ENCODE measurements around the gene STARD7.
A peak's percentile ranks its signal among the peaks of the same experiment; 100 is the strongest.

STARD7 gene

GRCh38 chr2:96148410-96149217 lies 60.0 kb downstream of the STARD7 start (continued):
- no peak for TF ChIP-seq PRDM2 (tag by site-specific recombination; IDR thresholded peaks at IDR 0.05; ENCODE audit: borderline replicate concordance)
- peak; percentile 47 for TF ChIP-seq PATZ1 (tag by site-specific recombination; IDR thresholded peaks at IDR 0.05)
- TF ChIP-seq ZNF645 (tag by site-specific recombination; IDR thresholded peaks at IDR 0.05), result no peak
- peak; percentile 11; the same call in 1 of the 2 replicates for TF ChIP-seq ZNF843 (tag by site-specific recombination; IDR thresholded peaks at IDR 0.05)
- TF ChIP-seq KLF17 (tag by site-specific recombination; IDR thresholded peaks at IDR 0.05), result peak; percentile 72
- no peak for TF ChIP-seq HOXA7 (CRISPR knock-in tag; IDR thresholded peaks at IDR 0.05; ENCODE audit: borderline replicate concordance)
- TF ChIP-seq ZNF350 (tag by site-specific recombination; IDR thresholded peaks at IDR 0.05), result no peak
- no peak for TF ChIP-seq ZNF549 (tag by site-specific recombination; IDR thresholded peaks at IDR 0.05)
- TF ChIP-seq ZFP3 (tag by site-specific recombination; IDR thresholded peaks at IDR 0.05; ENCODE audit: low read depth), result no peak
- TF ChIP-seq ZNF629 (tag by site-specific recombination; IDR thresholded peaks at IDR 0.05), result peak; percentile 98
- TF ChIP-seq GLI2 (tag by site-specific recombination; IDR thresholded peaks at IDR 0.05; ENCODE audit: borderline replicate concordance, low read depth), result no peak
- TF ChIP-seq ZBTB21 (tag by site-specific recombination; IDR thresholded peaks at IDR 0.05), result peak; percentile 96
- 0 out of 2 replicates have a peak, but pooled peaks have one; percentile 34 for TF ChIP-seq ZEB2 (tag by site-specific recombination; IDR thresholded peaks at IDR 0.05)
- TF ChIP-seq ZNF692 (tag by site-specific recombination; IDR thresholded peaks at IDR 0.05), result no peak
- no peak for TF ChIP-seq FEZF1 (tag by site-specific recombination; IDR thresholded peaks at IDR 0.05)
- TF ChIP-seq ZNF169 (tag by site-specific recombination; IDR thresholded peaks at IDR 0.05), result no peak

Data from HEK293 (cell line).